Uterus (tissue), 4 donors: ENCODE results near the gene LSP1. TPM values are rescaled to one million over a fixed set of nuclear protein-coding genes. Genes with fewer than 3 reads are reported as not detected.

Experiments used
- DNase-seq, 2 donors: peaks; one replicate each; pipeline ENCODE4 v3.0.0-alpha.2; 2019 to 2020
- H3K27ac ChIP-seq, 2 donors: fragments of 200-600 bp; sonication (generic); 1 replicate in 1 of 2; 2 replicates in 1 of 2; pipeline ENCODE4 v1.5.1; 2016 to 2018
- H3K27me3 ChIP-seq, 2 donors: fragments of 200-600 bp; sonication (generic); one replicate each; pipeline ENCODE4 v1.5.1; 2018 to 2019; ENCODE audit warnings: control low read depth in 1 of 2
- H3K36me3 ChIP-seq, 2 donors: fragments of 200-600 bp; sonication (generic); one replicate each; pipeline ENCODE4 v1.5.1; 2019; ENCODE audit warnings: control low read depth in 1 of 2
- H3K4me1 ChIP-seq, 2 donors: fragments of 200-600 bp; sonication (generic); one replicate each; pipeline ENCODE4 v1.5.1; 2018 to 2019; ENCODE audit warnings: control low read depth in 1 of 2
- H3K4me3 ChIP-seq, 2 donors: fragments of 200-600 bp; sonication (generic); 1 replicate in 1 of 2; 2 replicates in 1 of 2; pipeline ENCODE4 v1.5.1; 2018 to 2019; ENCODE audit warnings: mild to moderate bottlenecking in 1 of 2
- H3K9me3 ChIP-seq, 2 donors: fragments of 200-600 bp; sonication (generic); one replicate each; pipeline ENCODE4 v1.5.1; 2019; ENCODE audit warnings: control low read depth in 1 of 2
- CTCF ChIP-seq, 4 experiments: fragments of 200-600 bp in 2 of 4; fragments of 450-650 bp in 2 of 4; sonication (generic) in 2 of 4; IDR thresholded peaks; one replicate each; pipeline ENCODE4 v1.5.1; 2016 to 2019; ENCODE audit warnings: antibody characterized with exemption in 4 of 4, mild to moderate bottlenecking in 2 of 4, moderate library complexity in 1 of 4
- POLR2A ChIP-seq, 2 donors: fragments of 450-650 bp; IDR thresholded peaks; one replicate each; pipeline ENCODE4 v1.6.1; 2016; ENCODE audit warnings: antibody characterized with exemption in 2 of 2, mild to moderate bottlenecking in 1 of 2, moderate library complexity in 1 of 2
- intact Hi-C: fragments of 100-400 bp; cut with DNase I; formaldehyde crosslinking; loops from one replicate; pipeline ENCODE4 v1.15.1; 2023; ENCODE audit warnings: low total_unique reads
- total RNA-seq, 4 donors: library from RNA; depleted of rRNA in 3 of 4; stranded (reverse); fragments of >200 nt in 3 of 4; gene quantifications; one replicate each; pipeline versions ENCODE4 v1.1.0 to v1.2.4, GENCODE V29; 2014 to 2023
- donor health status: DM: yes; HTN: yes; CAD: no.

LSP1 gene
- total RNA-seq, 4 donors from 2014 or later = 11.2 to 112 (median 25.1) TPM

DNA sequence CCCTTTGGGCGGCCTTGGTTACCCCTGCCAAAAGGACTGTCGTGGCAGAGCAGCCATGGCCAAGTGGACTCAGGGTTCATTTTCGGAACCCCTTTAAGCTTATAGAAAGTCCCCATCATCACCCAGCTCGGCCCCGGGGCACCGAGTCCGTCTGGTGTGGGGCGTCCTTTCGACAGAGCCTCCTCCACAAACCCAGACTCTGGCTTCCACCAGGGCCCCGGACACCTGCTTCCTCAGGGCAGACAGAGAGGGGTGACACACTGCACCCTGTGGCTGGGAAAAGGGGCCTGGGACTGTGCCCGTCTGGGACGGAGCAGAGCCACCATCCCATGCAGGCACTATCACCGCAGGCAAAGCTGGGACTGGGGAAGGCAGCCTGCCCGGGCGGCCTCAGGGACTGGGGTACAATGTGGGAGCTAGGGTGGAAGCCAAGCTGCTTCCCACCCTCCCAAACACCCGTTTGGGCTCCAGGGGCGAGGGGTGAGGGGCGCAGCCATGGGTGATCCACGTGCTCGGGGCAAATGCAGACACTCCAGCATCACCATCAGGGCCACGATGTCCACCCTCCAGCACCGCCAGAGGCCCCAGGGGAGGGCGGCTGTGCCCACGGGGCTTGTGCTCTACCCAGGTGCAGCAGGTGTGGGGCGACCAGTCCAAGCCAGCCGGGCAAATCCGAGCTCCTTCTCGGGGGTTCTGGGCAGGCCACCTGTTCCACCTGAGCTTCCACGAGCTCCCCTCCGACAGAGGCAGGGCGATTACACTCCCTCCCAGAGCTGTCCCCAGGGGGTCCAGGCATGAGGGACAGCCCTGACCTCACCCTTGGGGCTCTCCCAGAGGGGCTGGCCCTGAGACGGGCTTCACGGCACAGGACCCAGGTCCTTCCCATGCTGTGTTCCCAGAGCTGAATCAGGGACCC, 82.5 kb downstream of the LSP1 start:
- Histone ChIP-seq H3K36me3 (no peaks in the 10 kb centered on the region), H3K27ac (no peak overlapping the region), H3K4me1 (peaks cover 0 to 9% of the 10 kb centered on the region in 2 donors), H3K27me3 (no peaks in the 10 kb centered on the region), H3K9me3 (no peaks in the 10 kb centered on the region), H3K4me3 (no peak overlapping the region)
- intact Hi-C loops = no loop called here
- peak in 1 of 2 donors; percentile 14 for DNase-seq
- no peak for TF ChIP-seq CTCF (IDR thresholded peaks at IDR 0.05)

- Histone ChIP-seq H3K9me3 (no peaks in the 10 kb centered on the region), H3K27me3 (no peaks in the 10 kb centered on the region), H3K4me1 (peaks cover 0 to 9% of the 10 kb centered on the region in 2 donors), H3K27ac (no peak overlapping the region), H3K36me3 (no peaks in the 10 kb centered on the region), H3K4me3 (no peak overlapping the region)
- intact Hi-C loops = no loop called here
- TF ChIP-seq CTCF (IDR thresholded peaks at IDR 0.05) (no peak), POLR2A (IDR thresholded peaks at IDR 0.05) (no peak)
- DNase-seq = peak in 1 of 2 donors; percentile 13
Measured at GRCh38 chr11:1936072-1936780, 83.3 kb downstream of the LSP1 start.

- no peak for TF ChIP-seq POLR2A (IDR thresholded peaks at IDR 0.05)
- no peak for TF ChIP-seq CTCF (IDR thresholded peaks at IDR 0.05)
- intact Hi-C loops = no loop called here
- no peak overlapping the region for H3K27ac ChIP-seq
- DNase-seq = peak in 1 of 2 donors; percentile 13
- peaks cover 0 to 6% of the 10 kb centered on the region in 2 donors for H3K4me1 ChIP-seq
- H3K9me3 ChIP-seq = no peaks in the 10 kb centered on the region
- no peaks in the 10 kb centered on the region for H3K27me3 ChIP-seq
- H3K4me3 ChIP-seq = no peak overlapping the region
- H3K36me3 ChIP-seq = no peaks in the 10 kb centered on the region
Measured at GRCh38 chr11:1936781-1937615, 84.1 kb downstream of the LSP1 start.

GRCh38 chr11:1937616-1938342, 84.9 kb downstream of the LSP1 start:
- intact Hi-C loops = no loop called here
- Histone ChIP-seq H3K4me1 (peaks cover 0 to 5% of the 10 kb centered on the region in 2 donors), H3K9me3 (no peaks in the 10 kb centered on the region), H3K36me3 (no peaks in the 10 kb centered on the region), H3K27me3 (no peaks in the 10 kb centered on the region), H3K27ac (peak overlapping the region in 1 of 2 donors; percentile 38), H3K4me3 (no peak overlapping the region)
- TF ChIP-seq POLR2A (IDR thresholded peaks at IDR 0.05) (no peak), CTCF (IDR thresholded peaks at IDR 0.05) (no peak)
- peak in 1 of 2 donors; percentile 14 for DNase-seq
